GM03348 (cell line): Measurements from ENCODE around the gene SPACA7.
"Not testable (repeated sequence)": the region's sequence is repeated elsewhere in the genome, so short reads cannot be mapped to it uniquely, and the experiment has no call there.

Experiments used
- DNase-seq: peaks from one replicate; pipeline ENCODE4 v3.0.0; 2012; ENCODE audit warnings: low spot score

SPACA7 gene

DNA sequence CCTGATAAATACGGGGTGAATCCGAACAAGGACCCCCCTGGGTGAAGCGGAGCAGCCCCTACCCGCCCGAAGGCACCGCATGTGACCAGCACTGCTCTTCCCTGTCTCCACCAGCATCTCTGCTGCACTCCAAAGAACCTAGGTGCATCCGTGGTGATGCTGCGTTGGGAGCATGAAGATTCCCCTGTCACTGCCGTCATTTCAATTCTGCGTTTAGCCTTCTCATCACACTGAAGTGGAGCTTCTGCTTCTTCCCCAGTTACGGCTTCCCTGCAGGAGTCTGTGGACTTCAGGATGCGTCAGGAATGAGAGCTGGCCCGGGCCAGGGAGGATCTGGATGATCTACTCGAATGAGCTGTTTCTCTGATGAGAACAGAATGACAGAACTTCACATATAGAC, 47.9 kb downstream of the SPACA7 start:
- DNase-seq: no peak

DNA sequence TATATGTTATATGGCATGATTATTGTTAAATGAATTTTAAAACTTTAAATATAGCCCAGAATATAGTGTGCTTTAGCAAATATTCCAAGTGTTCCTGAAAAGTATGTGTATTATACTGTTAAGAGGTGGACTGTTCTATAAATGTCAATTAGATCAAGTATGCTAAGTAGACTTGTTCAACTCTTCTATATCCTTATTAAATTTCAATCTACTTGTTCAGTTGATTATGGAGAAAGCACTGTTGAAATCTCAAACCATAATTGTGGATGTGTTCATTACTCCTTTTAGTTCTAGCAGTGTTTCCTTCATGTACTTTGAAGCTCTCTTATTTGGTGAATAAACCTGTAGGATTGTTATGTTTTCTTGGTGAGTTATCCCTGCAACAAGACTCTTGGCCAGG, 52.5 kb downstream of the SPACA7 start:
- DNase-seq: no peak

DNA sequence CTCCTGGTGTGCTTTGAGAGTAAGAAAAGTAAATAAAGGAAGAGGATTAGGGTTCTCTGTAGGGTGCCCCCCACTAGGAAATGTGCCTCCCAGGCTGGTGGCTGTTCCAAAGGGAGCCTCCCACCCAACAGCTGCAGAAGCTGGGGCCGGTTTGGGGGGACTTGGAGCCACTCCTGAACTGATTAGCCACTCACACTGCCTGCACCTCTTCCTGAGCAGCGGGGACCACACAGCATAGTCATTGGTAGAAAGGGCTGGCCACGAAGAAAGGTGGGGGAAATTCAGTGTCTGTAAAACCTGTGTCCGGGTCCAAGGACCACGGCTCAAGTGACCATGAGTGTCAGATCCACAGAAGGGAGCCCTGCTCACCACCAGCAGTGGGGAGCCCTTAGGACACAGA, 55.6 kb downstream of the SPACA7 start:
- DNase-seq: no peak

DNA sequence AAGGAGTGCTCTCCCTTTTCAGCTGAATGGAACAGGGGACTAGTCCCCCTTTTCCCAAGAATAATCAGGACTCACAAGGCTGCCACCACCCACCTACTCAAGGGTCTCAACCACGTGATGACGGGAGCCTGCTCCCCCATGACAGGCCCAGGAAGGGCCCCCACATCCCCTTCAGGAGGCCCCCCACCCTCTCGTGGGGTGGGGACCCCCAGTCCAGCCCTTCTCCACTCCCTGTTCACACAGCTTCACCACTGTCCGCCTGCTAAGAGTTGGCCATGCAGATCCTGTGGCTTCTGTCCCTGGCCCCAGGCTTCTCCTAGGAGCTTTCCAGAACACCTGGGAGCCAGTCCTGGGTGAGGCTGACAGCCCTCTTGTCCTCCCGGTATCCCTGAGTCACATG, 56.6 kb downstream of the SPACA7 start:
- not testable (repeated sequence) for DNase-seq

DNA sequence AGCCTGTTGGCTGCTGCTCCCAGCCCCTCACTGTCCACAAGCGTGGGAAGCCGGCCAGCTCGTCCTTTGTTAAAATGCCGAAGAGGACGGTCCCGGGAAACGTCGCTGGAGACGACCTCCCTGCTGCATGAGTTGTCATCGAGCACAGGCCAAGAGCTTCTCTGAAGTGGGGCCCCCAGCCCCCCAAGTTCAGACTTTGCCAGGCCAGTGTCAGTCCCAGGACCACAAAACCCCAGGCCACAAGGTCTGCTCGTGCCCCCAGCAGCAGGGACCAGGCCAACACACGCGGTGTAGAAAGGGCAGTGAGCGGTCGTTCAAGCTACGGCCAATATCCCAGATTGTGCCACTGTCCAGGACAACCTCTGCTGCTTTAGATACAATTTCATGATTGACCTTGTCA, 57.4 kb downstream of the SPACA7 start:
- DNase-seq: not testable (repeated sequence)

DNA sequence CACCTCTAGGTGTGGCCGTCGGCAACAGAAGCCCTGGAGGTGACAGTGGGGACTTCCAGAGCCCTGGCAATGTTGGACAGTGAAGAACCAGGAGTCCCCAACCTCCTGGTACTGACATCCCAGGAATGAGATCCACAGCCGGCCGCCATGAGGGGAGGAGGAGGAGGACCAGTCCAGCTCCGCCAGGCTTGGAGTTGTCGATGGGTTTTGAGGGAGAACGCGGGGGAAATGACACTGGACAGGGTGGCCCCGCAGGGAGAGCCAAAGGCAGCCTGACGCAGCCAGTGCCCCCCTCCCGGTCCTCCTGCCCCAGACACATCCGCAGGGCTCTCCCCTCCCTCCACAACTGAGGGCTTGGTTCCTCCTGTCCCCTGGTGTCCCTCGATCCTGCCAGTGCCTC, 57.9 kb downstream of the SPACA7 start:
- no peak for DNase-seq

DNA sequence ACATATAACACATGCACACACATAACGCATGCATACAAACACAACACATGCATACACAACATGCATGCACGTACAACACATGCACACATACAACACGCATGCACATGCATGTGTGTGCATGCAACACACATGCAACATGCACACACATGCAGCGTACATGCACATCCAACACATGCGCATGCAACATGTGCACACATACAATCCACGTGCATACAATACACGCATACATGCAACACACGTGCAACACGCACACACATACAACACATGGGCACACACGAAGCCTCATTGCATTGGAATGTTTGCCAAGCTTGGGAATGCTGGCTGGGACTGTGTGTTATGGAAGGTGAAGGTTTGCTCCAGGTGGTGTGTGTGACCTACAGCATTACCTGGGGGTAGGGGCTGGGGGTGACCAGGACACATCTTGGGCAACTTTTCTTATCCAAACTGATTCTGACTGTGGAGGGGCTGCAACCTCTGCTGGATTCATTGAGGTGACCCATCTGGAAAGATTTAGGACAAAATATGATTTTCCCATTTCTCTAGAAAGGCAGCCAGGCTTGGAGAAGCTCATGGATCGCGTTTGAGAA, 58.9 kb downstream of the SPACA7 start:
- DNase-seq: no peak

DNA sequence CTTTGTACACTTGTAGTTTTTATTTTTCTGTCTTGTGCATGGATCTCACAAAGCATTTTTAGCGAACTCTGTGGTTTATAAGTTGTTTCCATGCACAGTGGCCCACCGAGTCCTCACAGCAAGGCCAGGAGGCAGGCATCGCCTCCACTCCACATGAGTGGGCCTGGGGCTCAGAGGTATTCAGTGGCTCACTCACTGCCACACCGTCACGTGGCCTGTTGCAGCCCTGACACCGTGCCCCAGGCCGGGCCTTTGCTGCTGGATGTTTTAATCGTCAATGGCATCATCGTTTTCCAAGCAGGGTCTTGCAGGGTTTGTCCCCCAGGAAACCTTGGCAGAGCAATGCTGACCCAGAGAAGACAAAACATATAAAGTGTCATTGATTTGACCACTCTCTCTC, 59.8 kb downstream of the SPACA7 start:
- no peak for DNase-seq

DNA sequence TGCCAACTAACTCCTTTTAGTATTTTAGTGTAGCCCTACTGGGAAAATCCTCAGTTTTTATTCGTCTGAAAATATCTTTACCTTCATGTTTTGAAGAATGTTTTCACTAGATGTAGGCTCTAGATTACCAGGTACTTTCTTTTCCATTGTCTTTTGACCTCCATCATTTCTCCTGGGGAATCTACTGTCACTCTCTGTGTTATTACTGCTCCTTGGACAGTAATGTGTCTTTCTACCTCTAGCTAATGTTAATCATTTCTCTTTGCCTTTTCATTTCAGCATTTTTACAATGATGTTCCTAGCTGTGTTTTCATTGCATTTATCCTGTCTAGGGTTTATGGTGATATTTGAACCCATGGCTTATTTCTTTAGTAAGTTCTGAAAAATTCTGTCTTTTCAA, 61.9 kb downstream of the SPACA7 start:
- no peak for DNase-seq

DNA sequence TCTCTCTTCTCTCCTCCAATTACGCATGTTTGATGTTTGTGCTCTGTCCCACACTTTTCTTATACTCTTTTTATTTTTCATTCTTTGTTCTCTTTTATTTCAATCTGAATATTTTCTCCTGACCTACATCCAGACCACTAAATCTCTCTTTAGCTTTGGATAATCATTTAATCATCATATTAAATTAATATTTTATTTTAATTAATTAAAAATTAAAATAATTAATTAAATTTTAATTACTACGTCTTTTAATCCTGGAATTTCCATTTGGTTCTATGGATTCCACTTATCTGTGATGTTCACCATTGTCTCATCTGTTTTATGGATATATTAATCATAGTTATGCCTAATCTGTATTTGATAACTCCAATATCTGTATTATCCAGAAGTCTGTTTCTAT, 62.4 kb downstream of the SPACA7 start:
- no peak for DNase-seq

DNA sequence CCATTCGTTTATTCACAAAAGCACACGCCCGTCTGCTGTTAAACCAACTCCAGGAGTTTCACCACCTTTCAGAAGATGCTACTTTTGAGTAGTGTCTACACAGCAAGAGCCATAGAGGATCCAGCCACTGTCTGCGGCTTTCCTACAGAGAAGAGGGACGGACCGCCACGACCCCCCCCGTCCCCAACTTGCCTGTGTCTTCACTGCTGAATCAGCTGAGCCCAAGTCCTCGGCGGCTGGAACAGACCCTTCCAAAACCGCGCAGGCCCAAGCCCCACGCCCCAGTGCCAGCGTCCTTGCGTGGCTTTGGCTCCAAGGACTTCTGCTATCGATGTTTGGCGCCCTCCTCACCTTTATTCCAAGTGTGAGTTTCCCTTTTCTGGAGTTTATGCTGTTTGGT, 65.1 kb downstream of the SPACA7 start:
- no peak for DNase-seq

DNA sequence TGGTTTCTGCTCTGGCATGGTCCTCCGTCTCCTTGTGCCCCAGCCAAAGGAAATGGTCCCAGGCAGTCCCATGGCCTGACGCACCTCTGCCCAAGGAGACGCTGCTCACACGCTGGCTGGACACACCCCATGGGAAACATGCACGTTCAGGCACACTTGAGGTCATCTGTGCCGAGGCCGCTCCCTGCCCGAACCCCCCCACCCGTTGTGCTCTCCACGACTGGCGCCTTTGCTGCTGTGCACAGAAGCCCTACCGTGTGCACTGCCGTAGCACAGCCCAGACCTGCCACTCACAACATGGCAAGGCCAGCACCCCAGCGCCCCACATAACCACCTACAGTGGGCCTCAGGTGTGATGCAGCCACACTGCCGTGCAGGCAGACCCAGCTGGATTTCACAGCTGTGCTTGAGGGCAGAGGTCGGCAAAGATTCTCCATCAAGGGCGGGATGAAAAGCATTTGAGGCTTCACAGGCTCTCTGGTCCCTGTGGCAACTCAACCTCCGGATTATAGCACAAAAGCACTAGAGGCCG, 65.7 kb downstream of the SPACA7 start:
- no peak for DNase-seq

DNA sequence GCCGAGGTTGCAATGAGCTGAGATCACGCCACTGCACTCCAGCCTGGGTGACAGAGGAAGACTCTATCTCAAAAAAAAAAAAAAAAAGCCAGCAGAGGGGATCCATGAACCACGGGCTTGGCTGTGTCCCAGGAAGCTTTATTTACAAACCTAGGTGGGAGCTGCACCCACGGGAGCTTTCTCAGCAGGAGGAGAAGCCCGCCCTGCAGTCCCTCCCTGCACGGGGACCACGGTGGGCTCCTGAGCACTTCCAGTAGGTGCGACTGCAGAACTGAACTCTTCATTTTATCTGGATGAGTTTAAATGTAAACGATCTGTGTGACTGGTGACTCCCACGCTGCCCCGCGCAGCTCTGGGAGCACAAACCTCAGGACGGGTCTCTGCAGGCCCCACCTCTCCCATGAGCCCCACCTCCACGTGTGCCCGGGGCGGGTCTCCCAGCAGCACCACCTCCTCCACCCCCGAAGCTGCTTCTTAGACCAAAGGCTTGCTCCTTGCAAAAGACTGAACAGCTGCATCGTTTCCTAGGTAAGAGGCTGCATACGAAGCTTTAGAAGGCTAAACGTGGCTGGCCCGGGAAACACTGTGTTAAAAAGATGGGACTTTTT, 66.4 kb downstream of the SPACA7 start:
- no peak for DNase-seq

DNA sequence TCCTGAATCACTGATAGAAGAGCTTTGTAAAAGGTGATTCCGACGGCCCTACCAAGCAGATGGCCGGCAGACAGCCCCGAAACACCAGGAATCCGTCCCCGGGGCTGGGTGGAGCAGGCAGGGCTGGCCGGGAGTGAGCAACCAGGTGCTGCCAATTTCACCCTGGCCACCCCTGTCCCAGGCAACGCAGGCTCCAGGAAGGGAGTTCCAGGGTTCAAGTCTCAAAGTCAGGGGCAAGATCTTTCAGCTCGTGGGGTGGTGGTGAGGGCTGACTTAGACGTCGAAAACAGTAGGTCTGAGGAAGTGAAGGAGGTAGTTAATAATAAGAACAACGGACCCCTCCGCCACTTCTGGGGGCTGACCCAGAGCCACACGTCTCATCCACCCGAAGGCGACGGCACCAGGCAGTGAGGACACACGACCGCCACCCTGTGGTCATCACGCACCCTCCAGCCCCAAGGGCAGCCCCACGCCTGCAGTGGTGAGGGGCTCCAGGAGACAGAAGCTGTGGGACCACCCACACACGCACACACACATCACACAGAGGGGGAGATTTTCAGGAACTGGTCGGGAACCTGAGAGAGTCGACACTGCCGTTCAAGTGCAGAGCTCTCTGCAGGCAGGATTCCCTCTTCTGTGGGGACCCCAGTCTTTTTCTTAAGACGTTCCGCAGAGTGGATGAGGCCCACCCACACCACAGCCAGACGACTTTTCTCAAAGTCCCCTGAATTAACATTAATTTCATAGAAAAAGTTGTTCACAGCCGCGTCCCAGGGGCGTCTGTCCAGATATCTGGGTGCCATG, 67.2 kb downstream of the SPACA7 start:
- peak; percentile 57 for DNase-seq

DNA sequence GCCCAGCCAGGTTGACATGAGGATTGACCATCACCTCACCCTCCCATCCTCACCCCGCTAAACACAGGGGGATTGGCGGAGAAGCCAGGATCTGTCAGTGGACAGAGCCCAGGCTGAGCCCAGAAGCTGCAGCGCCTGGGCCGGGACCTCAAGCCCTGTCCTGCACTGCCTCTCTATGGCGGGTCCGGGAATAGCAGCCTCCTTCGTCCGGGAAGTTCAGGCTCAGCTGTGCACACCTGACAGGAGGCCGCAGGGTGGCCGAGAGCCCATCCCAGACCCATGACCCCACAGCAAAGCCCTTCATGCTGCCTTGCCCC, 67.8 kb downstream of the SPACA7 start:
- peak; percentile 87 for DNase-seq

DNA sequence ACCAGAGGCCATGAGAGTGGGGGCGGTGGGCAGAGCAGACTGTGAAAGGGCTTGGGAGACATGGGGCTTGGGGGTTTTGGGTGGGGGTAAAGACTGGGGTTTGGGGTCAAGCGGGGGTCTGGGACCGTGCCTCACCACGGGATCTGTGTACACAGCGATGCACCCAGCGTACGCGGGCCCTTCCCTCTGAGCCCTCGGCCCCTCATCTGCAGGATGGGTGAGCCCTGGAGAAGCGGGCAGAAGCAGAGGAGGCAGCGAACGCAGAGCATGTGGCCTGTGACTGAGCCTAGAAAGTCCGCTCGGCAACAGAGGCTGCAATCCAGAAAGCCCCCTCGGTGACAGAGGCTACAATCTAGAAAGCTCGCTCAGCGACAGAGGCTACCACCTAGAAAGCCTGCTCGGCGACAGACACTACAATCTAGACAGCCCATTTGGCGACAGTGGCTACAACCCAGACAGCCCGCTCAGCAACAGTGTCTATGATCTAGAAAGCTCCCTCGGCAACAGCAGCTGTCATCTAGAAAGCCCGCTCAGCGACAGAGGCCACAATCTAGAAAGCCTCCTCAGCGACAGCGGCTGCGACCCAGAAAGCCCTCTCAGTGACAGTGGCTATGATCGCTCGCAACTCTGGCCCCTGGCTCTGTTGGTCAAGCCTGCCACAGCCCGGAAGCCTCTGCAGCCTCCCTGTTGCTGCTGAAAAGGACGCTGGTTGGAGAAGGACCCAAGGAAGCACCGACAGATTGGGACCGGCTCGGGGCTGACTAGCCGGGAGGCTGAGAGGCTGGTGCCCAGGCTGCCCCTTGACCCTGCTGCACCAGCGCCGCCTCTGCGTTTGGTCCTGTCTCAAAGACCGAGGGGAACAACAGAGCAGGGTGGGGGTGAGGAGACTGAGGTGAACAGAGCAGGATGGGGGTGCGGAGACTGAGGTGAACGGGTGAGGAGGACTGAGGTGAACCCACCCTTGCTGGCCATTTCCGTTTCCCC, 68.6 kb downstream of the SPACA7 start:
- no peak for DNase-seq

DNA sequence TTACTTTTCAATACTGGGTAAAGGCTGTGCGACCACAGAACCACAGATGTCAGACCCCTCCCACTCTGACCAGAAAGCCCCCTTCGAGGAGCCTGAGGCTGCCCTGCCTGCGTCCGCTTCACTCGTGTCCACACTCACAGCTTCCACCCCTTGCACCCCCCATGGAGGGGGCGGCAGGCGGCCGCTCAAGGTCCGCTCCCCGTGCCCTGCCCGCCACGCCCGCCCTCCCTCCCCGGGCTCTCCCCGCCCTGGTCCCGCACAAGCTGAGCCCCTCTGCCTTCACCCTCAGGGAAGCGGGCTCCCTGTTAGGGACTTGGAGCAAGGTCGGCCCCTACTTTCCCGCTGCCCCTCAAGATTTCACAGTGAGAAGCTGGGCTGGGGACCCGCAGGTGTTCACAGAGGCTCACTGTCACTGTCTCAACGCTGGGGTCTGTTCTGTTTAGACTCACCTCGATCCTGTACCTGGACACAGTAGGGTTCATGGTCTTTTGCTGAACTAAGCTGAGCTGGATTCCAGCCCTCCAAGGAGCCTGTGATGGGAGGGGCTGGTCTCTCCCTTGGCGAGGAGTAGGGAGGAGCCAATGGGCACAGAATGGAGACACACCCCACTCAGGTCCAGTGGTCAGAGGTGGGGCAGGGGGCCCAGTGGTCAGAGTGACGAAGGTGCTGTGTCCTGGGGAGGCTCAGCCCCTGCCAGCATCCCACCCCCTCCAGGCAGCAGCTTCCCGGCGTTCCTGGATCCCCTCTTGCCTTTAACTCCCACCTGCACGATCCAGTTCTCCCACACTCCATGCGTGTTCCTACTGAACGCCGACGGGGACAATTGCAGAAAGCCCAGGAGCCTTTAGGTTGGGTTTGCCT, 69.5 kb downstream of the SPACA7 start:
- no peak for DNase-seq

DNA sequence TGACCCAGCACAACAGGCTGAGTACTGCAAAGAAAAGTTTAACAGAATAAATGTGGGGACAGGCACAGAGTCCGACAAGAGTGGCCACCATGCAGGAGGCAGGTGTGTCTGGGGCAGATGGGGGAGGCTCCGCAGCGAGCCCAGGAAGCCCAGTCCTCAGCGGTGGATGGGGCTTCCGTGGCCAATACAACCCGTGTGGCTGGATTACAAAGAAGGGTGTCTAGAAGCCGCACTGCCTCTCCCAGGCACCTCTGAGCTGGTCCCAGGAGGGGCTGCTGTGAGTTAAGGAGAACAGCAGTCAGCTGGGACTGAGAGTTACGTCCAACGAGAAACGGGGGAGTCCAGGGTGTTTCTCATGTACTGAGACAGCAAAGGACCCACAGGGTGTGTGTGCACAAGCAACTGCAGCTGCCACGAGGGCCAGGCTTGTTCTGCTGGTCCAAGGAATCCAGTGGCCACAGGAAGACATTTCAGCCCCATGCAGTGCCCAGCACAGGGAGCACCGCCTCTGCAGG, 70.2 kb downstream of the SPACA7 start:
- DNase-seq: no peak

DNA sequence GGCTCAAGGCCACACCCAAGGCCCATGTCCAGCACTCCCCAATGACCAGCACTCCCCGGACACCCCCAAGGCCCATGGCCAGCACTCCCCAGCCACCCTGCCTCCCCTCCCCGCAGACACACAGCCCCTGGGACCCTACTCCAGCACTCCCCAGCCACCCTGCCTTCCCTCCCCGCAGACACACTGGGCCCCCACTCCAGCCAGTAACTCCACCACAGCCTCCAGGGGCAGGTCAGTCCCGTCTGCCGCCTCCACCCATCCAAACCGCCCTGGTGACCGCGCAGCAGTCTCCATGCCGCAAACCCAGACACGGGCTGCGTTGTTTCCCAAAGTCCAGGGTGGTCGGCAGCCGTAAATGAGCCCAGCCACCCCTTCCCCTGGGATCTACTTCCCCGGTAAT, 70.7 kb downstream of the SPACA7 start:
- no peak for DNase-seq

DNA sequence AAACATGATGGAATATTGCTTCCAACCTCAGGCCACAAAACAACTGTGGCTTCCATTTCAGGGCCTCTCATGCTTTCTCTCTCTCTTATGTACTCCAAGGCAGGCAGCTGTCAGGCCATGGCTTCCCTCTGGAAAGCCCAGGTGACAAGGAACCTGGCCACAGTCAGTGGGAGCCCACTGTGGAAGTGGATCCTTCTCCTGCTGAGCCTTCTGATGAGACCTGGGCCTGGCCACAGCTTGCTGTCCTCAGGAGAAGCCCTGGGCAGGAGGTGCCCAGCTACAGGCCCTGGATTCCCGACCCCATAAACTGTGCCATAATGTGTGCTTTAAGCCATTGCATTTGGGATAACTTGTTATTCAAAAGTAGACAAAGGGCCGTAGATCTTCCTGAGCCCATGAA, 71.2 kb downstream of the SPACA7 start:
- no peak for DNase-seq
